Loucy (cell line): ENCODE results near the gene LPIN2.
A peak's percentile ranks its signal among the peaks of the same experiment; 100 is the strongest.

Source experiments
- H2AFZ ChIP-seq: fragments of 200-600 bp; sonication (generic); 2 replicates; pipeline ENCODE4 v1.6.0; 2016; ENCODE audit warnings: antibody characterized with exemption, mild to moderate bottlenecking, low read length, moderate library complexity
- H3F3A ChIP-seq: fragments of 200-600 bp; 2 replicates; pipeline ENCODE4 v1.6.0; 2016; ENCODE audit warnings: antibody characterized with exemption, low read depth, mild to moderate bottlenecking
- H3K27me3 ChIP-seq: fragments of 200-600 bp; sonication (generic); 2 replicates; pipeline ENCODE4 v1.6.1; 2014; ENCODE audit warnings: low read length, mild to moderate bottlenecking; ENCODE audit not compliant: insufficient read depth, poor library complexity, severe bottlenecking
- H3K36me3 ChIP-seq: fragments of 200-600 bp; sonication (generic); 2 replicates; pipeline ENCODE4 v1.6.1; 2016; ENCODE audit warnings: low read length; ENCODE audit not compliant: insufficient read depth
- H3K4me1 ChIP-seq: fragments of 200-600 bp; sonication (generic); 2 replicates; pipeline ENCODE4 v1.5.1; 2014; ENCODE audit warnings: low read length, mild to moderate bottlenecking; ENCODE audit not compliant: insufficient read depth, poor library complexity, severe bottlenecking
- H3K4me2 ChIP-seq: fragments of 200-600 bp; sonication (generic); 2 replicates; pipeline ENCODE4 v1.6.0; 2014; ENCODE audit warnings: antibody characterized with exemption, low read length, low read depth, mild to moderate bottlenecking; ENCODE audit not compliant: poor library complexity, severe bottlenecking
- H3K4me3 ChIP-seq: fragments of 200-600 bp; sonication (generic); 2 replicates; pipeline ENCODE4 v1.5.1; 2014; ENCODE audit warnings: low read length, mild to moderate bottlenecking, mixed read lengths; ENCODE audit not compliant: poor library complexity, severe bottlenecking
- H3K79me2 ChIP-seq: fragments of 200-600 bp; sonication (generic); 2 replicates; pipeline ENCODE4 v1.6.1; 2014; ENCODE audit warnings: low read length; ENCODE audit not compliant: insufficient read depth
- H3K9ac ChIP-seq: fragments of 200-600 bp; sonication (generic); 2 replicates; pipeline ENCODE4 v1.6.0; 2014; ENCODE audit warnings: mild to moderate bottlenecking, low read depth, low read length, moderate library complexity; ENCODE audit not compliant: poor library complexity, severe bottlenecking
- H3K9me2 ChIP-seq: fragments of 200-600 bp; sonication (generic); replicated peaks from 2 replicates; pipeline ENCODE4 v1.6.1; 2016; ENCODE audit warnings: low read depth, low read length, mixed read lengths
- H3K9me3 ChIP-seq: fragments of 200-600 bp; sonication (generic); 2 replicates; pipeline ENCODE4 v1.6.1; 2014; ENCODE audit warnings: mild to moderate bottlenecking, antibody characterized with exemption, low read length, low read depth; ENCODE audit not compliant: insufficient read depth
- H4K20me1 ChIP-seq: fragments of 200-600 bp; sonication (generic); 2 replicates; pipeline ENCODE4 v1.6.0; 2014; ENCODE audit warnings: antibody characterized with exemption, low read length, mild to moderate bottlenecking; ENCODE audit not compliant: insufficient read depth, poor library complexity, severe bottlenecking
- CTCF ChIP-seq: fragments of 200-600 bp; sonication (generic); conservative IDR thresholded peaks from 2 replicates; pipeline ENCODE4 v1.5.1; 2014; ENCODE audit warnings: mild to moderate bottlenecking, antibody characterized with exemption, low read length
- EZH2phosphoT487 ChIP-seq: fragments of 200-600 bp; IDR thresholded peaks from 2 replicates; pipeline ENCODE4 v1.6.1; 2018; ENCODE audit warnings: antibody characterized with exemption, mild to moderate bottlenecking, moderate library complexity, borderline replicate concordance

The LPIN2 gene

GRCh38 chr18:2976218-2977132 lies 36.5 kb downstream of the LPIN2 start:
- peaks cover 100% of the 10 kb centered on the region for H3K79me2 ChIP-seq
- no peaks in the 10 kb centered on the region for H3K9me3 ChIP-seq
- H3K4me1 ChIP-seq = peaks cover 71% of the 10 kb centered on the region
- peaks cover 5% of the 10 kb centered on the region for H4K20me1 ChIP-seq
- peak overlapping the region; percentile 8 for H3K4me2 ChIP-seq
- H3K9ac ChIP-seq = no peak overlapping the region
- H2AFZ ChIP-seq = no peak overlapping the region
- H3K4me3 ChIP-seq = no peak overlapping the region
- H3K36me3 ChIP-seq = no peaks in the 10 kb centered on the region
- H3K9me2 ChIP-seq = no peaks in the 10 kb centered on the region
- H3F3A ChIP-seq = no peaks in the 10 kb centered on the region
- TF ChIP-seq CTCF = no peak
- TF ChIP-seq EZH2phosphoT487 = no peak
- H3K27me3 ChIP-seq = no peaks in the 10 kb centered on the region

GRCh38 chr18:2974731-2975130 lies 38.2 kb downstream of the LPIN2 start:
- Histone ChIP-seq H3K36me3 (no peaks in the 10 kb centered on the region), H3K4me3 (no peak overlapping the region), H2AFZ (no peak overlapping the region), H3K9me2 (no peaks in the 10 kb centered on the region), H4K20me1 (peaks cover 17% of the 10 kb centered on the region), H3K9ac (no peak overlapping the region), H3K79me2 (peaks cover 100% of the 10 kb centered on the region), H3F3A (no peaks in the 10 kb centered on the region), H3K9me3 (no peaks in the 10 kb centered on the region), H3K4me2 (no peak overlapping the region), H3K27me3 (no peaks in the 10 kb centered on the region), H3K4me1 (peaks cover 70% of the 10 kb centered on the region)
- no peak for TF ChIP-seq CTCF
- TF ChIP-seq EZH2phosphoT487 = no peak

GRCh38 chr18:2971741-2972552 lies 41.0 kb downstream of the LPIN2 start:
- TF ChIP-seq CTCF (no peak), EZH2phosphoT487 (no peak)
- Histone ChIP-seq H3K4me2 (peak overlapping the region; percentile 68), H3K27me3 (no peaks in the 10 kb centered on the region), H3K9me3 (no peaks in the 10 kb centered on the region), H2AFZ (no peak overlapping the region), H3K4me3 (peak overlapping the region; percentile 9), H3F3A (no peaks in the 10 kb centered on the region), H3K79me2 (peaks cover 100% of the 10 kb centered on the region), H3K36me3 (no peaks in the 10 kb centered on the region), H3K9me2 (no peaks in the 10 kb centered on the region), H3K4me1 (peaks cover 72% of the 10 kb centered on the region), H4K20me1 (peaks cover 19% of the 10 kb centered on the region), H3K9ac (peak overlapping the region; percentile 17)
